ENCODE data around the gene FAM162A.

FAM162A gene

GRCh38 chr3:122389197-122389596 lies 5.2 kb downstream of the FAM162A start:
- no peak for DNase-seq (ENCODE audit: low spot score)

- DNase-seq (ENCODE audit: low spot score), result no peak
These were observed 5.9 kb downstream of the FAM162A start for GRCh38 chr3:122389892-122390291.

- no peak for DNase-seq (ENCODE audit: low spot score)
These were observed 6.7 kb downstream of the FAM162A start for GRCh38 chr3:122390665-122391064.

DNA sequence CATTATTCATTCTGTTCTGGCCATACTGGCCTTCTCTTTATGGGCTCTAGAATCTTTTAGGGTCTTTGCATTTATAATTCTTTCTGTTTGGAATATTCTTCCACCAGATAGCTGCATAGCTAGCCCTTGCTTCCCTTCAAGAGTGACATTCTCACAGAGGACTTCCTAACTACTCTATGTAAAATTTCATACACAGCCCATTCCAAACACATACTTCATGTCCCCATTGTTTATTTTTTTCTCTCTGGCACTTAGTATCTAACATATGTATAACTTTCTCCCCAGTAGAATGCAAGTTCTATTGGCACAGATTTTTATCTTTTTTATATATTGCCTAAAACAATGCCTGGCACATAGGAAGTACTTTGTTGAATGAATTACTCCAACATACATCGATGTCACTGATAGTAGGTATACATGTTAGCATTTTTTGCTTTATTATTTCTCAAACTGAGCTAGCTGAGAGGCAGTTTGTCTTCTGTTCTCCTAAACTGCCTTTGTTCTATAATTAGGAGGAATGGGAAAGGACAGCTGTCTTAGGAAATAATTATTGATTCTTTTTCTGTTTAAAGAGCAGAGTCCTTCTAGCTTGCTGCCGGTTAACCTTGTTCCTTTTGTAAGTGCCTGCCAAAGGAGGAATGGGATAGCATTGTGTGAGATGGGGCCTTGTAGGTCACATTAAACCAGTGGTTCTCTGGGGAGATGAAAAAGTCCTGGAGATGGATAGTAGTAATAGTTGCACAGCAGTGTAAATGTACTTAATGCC lies 7.9 kb downstream of the FAM162A start:
- no peak for DNase-seq (ENCODE audit: low spot score)

- peak; percentile 49 for DNase-seq (ENCODE audit: low spot score)
These were observed 9.2 kb downstream of the FAM162A start for GRCh38 chr3:122392868-122393844.

DNA sequence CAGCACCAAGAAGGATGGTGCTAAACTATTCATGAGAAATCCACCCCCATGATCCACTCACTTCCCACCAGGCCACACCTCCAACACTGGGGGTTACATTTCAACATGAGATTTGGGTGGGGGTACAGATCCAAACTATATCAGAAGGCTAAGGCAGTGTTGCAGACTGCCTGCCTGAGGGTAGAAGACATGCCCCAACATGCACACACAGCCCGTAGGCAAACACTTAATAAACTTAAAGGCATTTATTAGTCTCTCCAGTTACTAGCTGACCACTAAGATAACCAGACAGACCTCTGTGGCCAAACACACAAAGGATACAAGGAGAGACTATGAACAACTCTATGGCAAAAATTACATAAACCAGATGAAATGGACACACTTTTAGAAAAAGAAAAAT lies 10.2 kb downstream of the FAM162A start:
- no peak for DNase-seq (ENCODE audit: low spot score)

DNA sequence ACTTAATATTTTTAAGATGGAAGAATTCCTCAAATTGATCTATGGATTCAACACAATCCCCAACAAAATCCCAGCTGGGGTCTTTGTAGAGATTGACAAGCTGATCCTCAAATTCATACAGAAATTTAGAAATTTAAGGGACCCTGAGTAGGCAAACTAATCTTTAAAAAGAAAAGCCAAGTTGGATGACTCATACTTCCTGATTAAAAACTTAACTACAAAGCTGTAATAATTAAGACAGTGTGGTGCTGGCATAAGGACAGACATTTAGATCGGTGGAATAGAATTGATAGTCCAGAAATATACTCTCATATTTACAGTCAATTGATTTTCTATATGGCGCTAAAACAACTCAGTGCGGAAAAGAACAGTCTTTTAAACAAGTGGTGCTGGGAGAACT lies 11.6 kb downstream of the FAM162A start:
- DNase-seq (ENCODE audit: low spot score), result no peak

- no peak for DNase-seq (ENCODE audit: low spot score)
These were observed 12.5 kb downstream of the FAM162A start for GRCh38 chr3:122396511-122396910.

DNA sequence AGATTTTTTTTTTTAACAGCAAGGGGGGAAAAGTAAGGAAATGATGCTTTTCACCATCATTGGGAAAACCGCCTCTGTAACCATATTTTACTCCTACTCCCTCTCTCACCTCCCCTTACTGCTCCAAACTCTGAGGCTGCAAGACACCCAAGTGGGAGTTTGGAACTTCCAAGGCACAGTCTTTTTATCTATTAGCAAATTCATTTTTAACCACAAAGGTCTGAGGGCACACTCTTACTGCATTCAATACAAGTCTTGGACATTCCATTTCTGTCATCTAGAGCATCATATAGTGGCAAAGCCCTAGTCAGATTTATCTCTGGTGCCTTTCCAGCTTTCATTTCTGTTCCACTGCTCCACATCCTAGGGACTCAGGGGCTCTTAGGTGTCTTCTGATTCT lies 13.2 kb downstream of the FAM162A start:
- DNase-seq (ENCODE audit: low spot score), result no peak

DNA sequence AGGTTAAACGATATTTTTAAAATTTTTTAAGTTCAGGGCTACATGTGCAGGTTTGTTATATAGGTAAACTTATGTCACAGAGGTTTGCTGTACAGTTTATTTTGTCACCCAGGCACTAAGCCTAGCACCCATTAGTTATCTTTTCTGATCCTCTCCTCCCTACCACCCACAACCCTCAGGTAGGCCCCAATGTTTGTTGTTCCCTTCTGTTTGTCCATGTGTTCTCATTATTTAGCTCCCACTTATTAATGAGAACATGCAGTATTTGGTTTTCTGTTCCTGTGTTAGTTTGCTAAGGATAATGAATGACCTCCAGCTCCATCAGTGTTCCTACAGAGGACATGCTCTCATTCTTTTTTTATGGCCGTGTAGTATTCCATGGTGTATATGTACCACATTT lies 14.9 kb downstream of the FAM162A start:
- DNase-seq (ENCODE audit: low spot score), result no peak

GRCh38 chr3:122403489-122403888 lies 19.5 kb downstream of the FAM162A start:
- no peak for DNase-seq (ENCODE audit: low spot score)

DNA sequence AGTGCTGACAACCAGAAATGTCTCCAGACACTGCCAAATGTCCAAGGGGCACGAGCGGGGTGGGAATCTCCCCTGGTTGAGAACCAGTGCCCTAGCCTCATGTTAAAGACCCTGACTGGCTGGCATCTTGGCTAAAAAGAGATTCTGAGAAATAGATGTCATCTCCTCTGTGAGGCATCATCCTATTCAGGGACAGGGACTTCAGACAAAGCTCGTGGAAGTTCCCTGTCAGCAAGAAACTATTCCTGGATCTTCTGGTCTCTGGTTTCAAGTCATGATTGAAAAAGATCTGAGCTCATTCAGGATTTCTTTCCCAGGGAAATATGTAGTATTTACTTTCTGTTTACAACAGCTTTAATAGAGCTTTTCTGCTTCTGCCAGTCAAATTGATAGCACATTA lies 21.0 kb downstream of the FAM162A start:
- no peak for DNase-seq (ENCODE audit: low spot score)

DNA sequence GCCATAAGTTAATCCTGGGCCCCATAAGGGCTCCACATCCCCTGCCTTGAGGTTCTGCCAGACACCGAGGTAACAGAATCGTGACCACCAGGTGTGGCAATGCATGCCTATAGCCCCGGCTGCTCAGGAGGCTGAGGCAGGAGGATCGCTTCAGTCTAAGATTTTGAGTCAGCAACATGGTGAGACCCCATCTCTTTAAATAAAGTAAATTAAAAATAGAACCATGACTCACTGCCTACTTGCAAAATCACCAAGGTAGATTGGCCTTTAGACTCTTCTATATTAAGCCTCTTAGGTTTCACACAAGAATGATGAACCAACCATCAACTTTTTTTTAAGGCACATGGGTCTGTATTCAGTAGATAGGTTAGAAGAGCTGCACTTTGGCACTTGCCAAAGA lies 22.2 kb downstream of the FAM162A start:
- DNase-seq (ENCODE audit: low spot score), result no peak

- DNase-seq (ENCODE audit: low spot score), result no peak
These were observed 24.0 kb downstream of the FAM162A start for GRCh38 chr3:122407946-122408345.

GRCh38 chr3:122409446-122409845 lies 25.5 kb downstream of the FAM162A start:
- DNase-seq (ENCODE audit: low spot score), result no peak

DNA sequence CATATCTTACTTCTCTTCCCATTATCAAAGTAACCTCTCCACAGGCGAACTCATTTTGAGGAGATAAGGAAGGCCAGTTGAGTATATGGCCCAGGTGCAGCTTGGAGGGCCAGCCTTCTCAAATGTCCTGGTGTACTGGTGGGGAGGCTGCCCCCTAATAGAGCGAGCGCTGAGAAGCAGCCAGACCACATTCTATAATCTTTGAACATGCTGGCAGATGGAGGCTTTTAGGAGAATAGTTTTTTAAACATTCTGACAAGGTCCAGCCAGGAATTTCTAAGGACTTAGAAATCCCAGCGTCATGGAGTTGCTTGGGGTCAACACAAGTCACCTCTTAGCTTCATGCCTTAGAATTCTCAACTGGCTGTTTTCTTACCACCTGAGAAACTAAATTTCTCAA lies 26.1 kb downstream of the FAM162A start:
- DNase-seq (ENCODE audit: low spot score), result no peak

GRCh38 chr3:122410639-122411038 lies 26.7 kb downstream of the FAM162A start:
- DNase-seq (ENCODE audit: low spot score), result peak; percentile 65

GRCh38 chr3:122414391-122414790 lies 30.4 kb downstream of the FAM162A start:
- no peak for DNase-seq (ENCODE audit: low spot score)

GRCh38 chr3:122415104-122415744 lies 31.2 kb downstream of the FAM162A start:
- DNase-seq (ENCODE audit: low spot score), result peak; percentile 48

- DNase-seq (ENCODE audit: low spot score), result peak; percentile 96
These were observed 32.0 kb downstream of the FAM162A start, which contains the start of gene WDR5B for GRCh38 chr3:122415762-122416654. Gene WDR5B, minus strand, starts transcription at chr3:122416062. Its CDS starts 534 bp downstream, at chr3:122415528.

DNA sequence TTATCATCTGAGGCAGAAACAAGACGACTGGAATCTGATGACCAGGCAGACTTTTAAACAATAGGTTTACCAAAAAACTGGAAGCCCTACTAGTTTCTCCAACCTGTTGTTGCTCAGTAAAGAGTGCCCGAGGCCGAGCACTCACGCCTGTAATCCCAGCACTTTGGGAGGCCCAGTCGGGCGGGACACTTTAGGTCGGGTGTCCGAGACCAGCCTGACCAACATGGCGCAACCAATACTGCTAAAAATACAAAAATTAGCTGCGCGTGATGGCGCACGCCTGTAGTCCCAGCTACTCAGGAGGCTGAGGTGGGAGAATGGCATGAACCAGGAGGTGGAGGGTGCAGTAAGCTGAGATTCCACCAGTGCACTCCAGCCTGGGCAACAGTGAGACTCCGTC lies 33.0 kb downstream of the FAM162A start:
- DNase-seq (ENCODE audit: low spot score), result no peak

Measured in SW480 (cell line).